ENCODE measurements around the gene CD248.

CD248 gene

DNA sequence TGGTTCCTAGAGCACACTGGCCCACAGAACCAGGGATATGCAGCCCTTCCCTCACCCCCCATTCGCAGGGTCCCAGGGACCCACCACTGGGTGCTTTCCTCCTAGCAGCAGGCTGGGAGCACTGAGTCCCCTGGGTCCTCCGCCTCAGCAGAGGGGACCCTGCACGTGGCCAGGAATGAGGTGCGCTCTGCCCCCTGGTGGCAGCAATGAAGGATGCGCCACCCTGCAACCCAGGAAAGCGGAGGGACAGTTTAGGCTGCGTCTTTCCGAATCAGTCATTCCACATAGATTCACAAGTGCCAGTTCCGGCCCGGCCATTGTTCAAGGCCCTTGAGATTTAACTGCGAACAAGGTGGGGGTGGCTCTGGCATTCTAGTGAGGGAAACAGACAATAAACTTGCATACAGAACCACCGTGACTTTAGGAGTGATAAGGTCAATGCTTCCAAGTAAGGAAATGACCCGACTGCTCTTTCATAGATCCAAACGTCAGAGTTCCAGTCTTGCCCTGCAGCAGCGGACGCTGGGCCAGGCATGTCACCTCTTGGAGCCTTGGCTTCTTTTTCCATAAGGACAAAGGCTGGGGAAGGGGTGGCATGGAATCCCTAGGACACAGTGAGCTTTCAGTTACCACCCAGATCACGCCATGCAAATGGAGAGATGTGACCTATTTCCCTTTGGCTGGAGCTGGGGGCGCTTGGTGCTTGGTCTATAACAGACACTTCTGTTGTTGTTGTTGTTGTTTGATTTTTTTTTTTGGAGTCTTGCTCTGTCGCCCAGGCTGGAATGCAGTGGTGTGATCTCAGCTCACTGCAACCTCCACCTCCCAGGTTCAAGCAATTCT lies 11.7 kb upstream of the CD248 start:
- no peak for TF ChIP-seq ZFX (IDR thresholded peaks at IDR 0.05)
- TF ChIP-seq, protein P1, sequence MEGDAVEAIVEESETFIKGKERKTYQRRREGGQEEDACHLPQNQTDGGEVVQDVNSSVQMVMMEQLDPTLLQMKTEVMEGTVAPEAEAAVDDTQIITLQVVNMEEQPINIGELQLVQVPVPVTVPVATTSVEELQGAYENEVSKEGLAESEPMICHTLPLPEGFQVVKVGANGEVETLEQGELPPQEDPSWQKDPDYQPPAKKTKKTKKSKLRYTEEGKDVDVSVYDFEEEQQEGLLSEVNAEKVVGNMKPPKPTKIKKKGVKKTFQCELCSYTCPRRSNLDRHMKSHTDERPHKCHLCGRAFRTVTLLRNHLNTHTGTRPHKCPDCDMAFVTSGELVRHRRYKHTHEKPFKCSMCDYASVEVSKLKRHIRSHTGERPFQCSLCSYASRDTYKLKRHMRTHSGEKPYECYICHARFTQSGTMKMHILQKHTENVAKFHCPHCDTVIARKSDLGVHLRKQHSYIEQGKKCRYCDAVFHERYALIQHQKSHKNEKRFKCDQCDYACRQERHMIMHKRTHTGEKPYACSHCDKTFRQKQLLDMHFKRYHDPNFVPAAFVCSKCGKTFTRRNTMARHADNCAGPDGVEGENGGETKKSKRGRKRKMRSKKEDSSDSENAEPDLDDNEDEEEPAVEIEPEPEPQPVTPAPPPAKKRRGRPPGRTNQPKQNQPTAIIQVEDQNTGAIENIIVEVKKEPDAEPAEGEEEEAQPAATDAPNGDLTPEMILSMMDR (conservative IDR thresholded peaks at IDR 0.05), result peak; percentile 96
- no peak overlapping the region for H3K27ac ChIP-seq

DNA sequence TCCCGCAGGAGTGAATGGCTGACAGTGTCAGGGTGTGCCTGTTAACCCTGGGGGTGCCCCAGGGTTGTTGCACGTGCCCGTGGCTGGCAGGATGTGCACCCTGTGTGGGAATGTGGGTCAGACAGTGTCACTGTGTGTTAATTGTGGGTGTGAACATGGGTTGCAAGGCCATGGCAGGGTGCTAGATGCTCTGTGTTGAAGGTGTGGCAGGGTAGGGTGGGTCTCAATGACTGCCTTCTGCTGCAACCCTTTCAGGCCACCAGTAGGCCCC lies 11.1 kb upstream of the CD248 start:
- TF ChIP-seq, protein P1 (conservative IDR thresholded peaks at IDR 0.05), result no peak
- TF ChIP-seq ZFX (IDR thresholded peaks at IDR 0.05), result no peak
- no peak overlapping the region for H3K27ac ChIP-seq

DNA sequence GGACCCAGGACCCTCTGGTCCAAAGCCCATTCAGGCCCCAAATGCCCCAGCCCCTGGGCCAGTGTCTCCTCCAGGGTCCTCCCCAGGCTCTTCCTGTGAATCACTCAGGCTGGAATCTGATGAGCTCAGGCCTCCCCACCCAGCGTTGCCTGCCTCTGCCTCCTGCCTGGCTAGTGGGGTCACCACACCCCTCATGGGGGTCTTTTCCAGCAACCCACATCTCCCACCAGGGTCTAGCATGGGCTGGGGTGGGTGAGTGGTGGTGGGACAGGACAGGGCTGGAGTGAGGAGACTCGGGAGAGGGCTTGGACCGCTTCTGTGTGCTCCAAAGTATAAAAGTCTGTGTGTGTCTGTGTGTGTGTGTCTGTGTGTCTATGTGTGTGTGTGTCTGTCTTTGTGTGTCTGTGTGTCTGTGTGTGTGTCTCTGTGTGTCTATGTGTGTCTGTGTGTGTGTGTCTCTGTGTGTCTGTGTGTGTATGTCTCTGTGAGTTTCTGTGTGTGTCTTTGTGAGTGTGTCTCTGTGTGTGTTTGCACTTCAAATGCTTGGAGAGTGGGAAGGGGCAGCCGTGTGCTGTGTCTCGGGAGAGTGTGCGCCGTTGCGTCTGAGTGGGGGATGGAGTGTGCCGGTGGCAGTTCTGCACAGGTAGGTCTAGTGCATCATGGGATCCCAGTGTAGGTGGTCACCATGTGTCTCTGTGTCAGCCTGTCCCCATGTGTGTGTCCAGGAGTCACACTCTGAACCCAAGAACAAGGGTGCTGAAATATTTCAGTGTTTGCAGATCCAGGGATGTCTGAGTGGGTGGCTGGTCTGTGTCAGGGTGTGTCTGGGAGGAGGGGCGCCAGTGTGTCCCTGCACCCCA lies 10.6 kb upstream of the CD248 start:
- TF ChIP-seq, protein P1 (conservative IDR thresholded peaks at IDR 0.05), result no peak
- TF ChIP-seq ZFX (IDR thresholded peaks at IDR 0.05), result no peak
- no peak overlapping the region for H3K27ac ChIP-seq

DNA sequence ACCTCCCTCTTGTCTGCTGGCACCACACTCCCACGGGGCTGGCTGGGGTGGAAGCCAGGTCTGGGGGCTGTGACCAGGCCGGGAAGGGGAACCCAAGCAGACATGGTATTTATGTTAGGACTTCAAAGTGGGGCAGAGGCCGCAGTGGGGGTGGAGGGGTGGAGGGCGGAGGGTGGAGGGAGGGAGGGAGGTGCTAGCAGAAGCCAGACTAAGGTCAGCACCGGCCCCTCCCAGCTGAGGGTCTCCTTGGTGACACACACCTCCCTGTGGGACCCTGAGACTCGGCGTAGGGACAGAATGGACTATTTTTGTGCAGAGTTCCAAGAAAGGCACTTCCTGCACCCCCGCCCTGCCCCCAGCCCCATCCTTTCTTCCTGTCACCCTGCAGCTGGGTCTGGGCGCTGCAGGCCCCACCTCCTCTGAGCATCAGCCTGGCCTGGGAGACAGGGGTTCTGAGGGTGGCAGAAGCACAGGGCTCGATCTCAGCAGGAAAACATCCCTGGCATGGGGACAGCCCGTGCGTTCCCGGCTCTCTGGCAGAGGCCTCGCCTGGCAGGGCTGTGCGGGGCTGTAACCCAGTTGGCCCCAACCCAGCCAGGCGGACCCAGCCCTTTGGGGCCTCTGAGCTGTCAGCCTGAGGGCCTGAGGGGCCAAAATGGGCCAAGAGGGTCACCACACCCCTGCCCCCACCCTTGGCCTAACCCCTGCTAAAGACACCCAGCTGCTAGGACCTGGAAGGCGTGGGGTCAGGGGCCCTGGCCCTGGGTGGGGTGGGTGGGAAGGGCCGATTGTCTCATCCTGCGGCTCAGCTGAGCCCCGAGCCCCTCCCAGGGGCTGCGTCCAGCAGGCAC lies 9.6 kb upstream of the CD248 start:
- H3K27ac ChIP-seq, result no peak overlapping the region
- TF ChIP-seq, protein P1 (conservative IDR thresholded peaks at IDR 0.05), result no peak
- no peak for TF ChIP-seq ZFX (IDR thresholded peaks at IDR 0.05)

GRCh38 chr11:66325263-66325671 lies 8.4 kb upstream of the CD248 start:
- H3K27ac ChIP-seq, result no peak overlapping the region
- TF ChIP-seq, protein P1 (conservative IDR thresholded peaks at IDR 0.05), result no peak
- TF ChIP-seq ZFX (IDR thresholded peaks at IDR 0.05), result no peak

GRCh38 chr11:66324664-66325063 lies 7.8 kb upstream of the CD248 start:
- no peak for TF ChIP-seq ZFX (IDR thresholded peaks at IDR 0.05)
- TF ChIP-seq, protein P1 (conservative IDR thresholded peaks at IDR 0.05), result no peak
- no peak overlapping the region for H3K27ac ChIP-seq

Measured in C4-2B (cell line).